Breast epithelium (tissue), 3 donors: Measurements from ENCODE around the gene RASL10B.

ENCODE experiments used
- POLR2A ChIP-seq: fragments of 450-650 bp; IDR thresholded peaks from one replicate; pipeline ENCODE4 v1.6.1; 2016; ENCODE audit warnings: antibody characterized with exemption, mild to moderate bottlenecking, moderate library complexity
- POLR2AphosphoS5 ChIP-seq, 3 donors: sonication (generic); formaldehyde crosslinking; IDR thresholded peaks; one replicate each; pipeline ENCODE4 v1.6.1; 2017; ENCODE audit warnings: antibody characterized with exemption in 3 of 3
- TF ChIP-seq, protein P1 (sequence below), 3 donors: fragments of 450-650 bp; IDR thresholded peaks; one replicate each; pipeline ENCODE4 v1.5.1; 2016 to 2017; ENCODE audit warnings: antibody characterized with exemption in 3 of 3, mild to moderate bottlenecking in 3 of 3, moderate library complexity in 3 of 3

GRCh38 chr17:35732806-35733136 is 1.3 kb downstream of the RASL10B start:
- TF ChIP-seq, protein P1, sequence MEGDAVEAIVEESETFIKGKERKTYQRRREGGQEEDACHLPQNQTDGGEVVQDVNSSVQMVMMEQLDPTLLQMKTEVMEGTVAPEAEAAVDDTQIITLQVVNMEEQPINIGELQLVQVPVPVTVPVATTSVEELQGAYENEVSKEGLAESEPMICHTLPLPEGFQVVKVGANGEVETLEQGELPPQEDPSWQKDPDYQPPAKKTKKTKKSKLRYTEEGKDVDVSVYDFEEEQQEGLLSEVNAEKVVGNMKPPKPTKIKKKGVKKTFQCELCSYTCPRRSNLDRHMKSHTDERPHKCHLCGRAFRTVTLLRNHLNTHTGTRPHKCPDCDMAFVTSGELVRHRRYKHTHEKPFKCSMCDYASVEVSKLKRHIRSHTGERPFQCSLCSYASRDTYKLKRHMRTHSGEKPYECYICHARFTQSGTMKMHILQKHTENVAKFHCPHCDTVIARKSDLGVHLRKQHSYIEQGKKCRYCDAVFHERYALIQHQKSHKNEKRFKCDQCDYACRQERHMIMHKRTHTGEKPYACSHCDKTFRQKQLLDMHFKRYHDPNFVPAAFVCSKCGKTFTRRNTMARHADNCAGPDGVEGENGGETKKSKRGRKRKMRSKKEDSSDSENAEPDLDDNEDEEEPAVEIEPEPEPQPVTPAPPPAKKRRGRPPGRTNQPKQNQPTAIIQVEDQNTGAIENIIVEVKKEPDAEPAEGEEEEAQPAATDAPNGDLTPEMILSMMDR (IDR thresholded peaks at IDR 0.05), result no peak
- TF ChIP-seq POLR2A (no peak), POLR2AphosphoS5 (IDR thresholded peaks at IDR 0.05) (no peak)
